Measurements from ENCODE around the gene MXI1. TPM values are rescaled to one million over a fixed set of nuclear protein-coding genes. Genes with fewer than 3 reads are reported as not detected.

Gene MXI1
- total and polyA plus RNA-seq, 2 experiments from 2014 or later, result 5.1 to 8.5 TPM

GRCh38 chr10:110300486-110300986, 93.1 kb downstream of the MXI1 start:
- H3K4me3 Mint-ChIP-seq, result no peak overlapping the region

More at GRCh38 chr10:110300486-110300986, 93.1 kb downstream of the MXI1 start:
- Histone ChIP-seq H3F3A (replicated peaks; ENCODE audit: low read depth) (no peaks in the 10 kb centered on the region), H3K4me1 (ENCODE audit: insufficient read depth) (no peaks in the 10 kb centered on the region; the same call in 1 of the 2 replicates), H3K27ac (ENCODE audit: low read depth) (no peak overlapping the region), H3K4me2 (no peak overlapping the region), H3K4me3 (no peak overlapping the region), H2AFZ (no peak overlapping the region), H3K9me2 (ENCODE audit: insufficient read depth) (no peaks in the 10 kb centered on the region), H3K79me2 (replicated peaks; ENCODE audit: insufficient read depth) (peaks cover 69% of the 10 kb centered on the region), H3K27me3 (ENCODE audit: insufficient read depth) (no peaks in the 10 kb centered on the region), H4K20me1 (replicated peaks; ENCODE audit: insufficient read depth) (peaks cover 34% of the 10 kb centered on the region), H3K36me3 (ENCODE audit: insufficient read depth) (peaks cover 73% of the 10 kb centered on the region)
- no peak for TF ChIP-seq ZNF462 (CRISPR knock-in tag; IDR thresholded peaks at IDR 0.05)
- TF ChIP-seq, protein P1, sequence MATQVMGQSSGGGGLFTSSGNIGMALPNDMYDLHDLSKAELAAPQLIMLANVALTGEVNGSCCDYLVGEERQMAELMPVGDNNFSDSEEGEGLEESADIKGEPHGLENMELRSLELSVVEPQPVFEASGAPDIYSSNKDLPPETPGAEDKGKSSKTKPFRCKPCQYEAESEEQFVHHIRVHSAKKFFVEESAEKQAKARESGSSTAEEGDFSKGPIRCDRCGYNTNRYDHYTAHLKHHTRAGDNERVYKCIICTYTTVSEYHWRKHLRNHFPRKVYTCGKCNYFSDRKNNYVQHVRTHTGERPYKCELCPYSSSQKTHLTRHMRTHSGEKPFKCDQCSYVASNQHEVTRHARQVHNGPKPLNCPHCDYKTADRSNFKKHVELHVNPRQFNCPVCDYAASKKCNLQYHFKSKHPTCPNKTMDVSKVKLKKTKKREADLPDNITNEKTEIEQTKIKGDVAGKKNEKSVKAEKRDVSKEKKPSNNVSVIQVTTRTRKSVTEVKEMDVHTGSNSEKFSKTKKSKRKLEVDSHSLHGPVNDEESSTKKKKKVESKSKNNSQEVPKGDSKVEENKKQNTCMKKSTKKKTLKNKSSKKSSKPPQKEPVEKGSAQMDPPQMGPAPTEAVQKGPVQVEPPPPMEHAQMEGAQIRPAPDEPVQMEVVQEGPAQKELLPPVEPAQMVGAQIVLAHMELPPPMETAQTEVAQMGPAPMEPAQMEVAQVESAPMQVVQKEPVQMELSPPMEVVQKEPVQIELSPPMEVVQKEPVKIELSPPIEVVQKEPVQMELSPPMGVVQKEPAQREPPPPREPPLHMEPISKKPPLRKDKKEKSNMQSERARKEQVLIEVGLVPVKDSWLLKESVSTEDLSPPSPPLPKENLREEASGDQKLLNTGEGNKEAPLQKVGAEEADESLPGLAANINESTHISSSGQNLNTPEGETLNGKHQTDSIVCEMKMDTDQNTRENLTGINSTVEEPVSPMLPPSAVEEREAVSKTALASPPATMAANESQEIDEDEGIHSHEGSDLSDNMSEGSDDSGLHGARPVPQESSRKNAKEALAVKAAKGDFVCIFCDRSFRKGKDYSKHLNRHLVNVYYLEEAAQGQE (IDR thresholded peaks at IDR 0.05; ENCODE audit: unreplicated experiment), result no peak
- no peak for TF ChIP-seq JUNB (IDR thresholded peaks at IDR 0.05; ENCODE audit: unreplicated experiment)
- TF ChIP-seq EZH2phosphoT487 (IDR thresholded peaks at IDR 0.05; ENCODE audit: unreplicated experiment), result no peak
- TF ChIP-seq STAT1 (IDR thresholded peaks at IDR 0.05; ENCODE audit: unreplicated experiment), result no peak
- TF ChIP-seq NANOG (IDR thresholded peaks at IDR 0.05; ENCODE audit: borderline replicate concordance), result no peak
- no peak for TF ChIP-seq ZNF114 (CRISPR knock-in tag; IDR thresholded peaks at IDR 0.05)
- no peak for TF ChIP-seq CREB1 (CRISPR knock-in tag; IDR thresholded peaks at IDR 0.05; ENCODE audit: low read depth)
- no peak for TF ChIP-seq CTCF (conservative IDR thresholded peaks at IDR 0.05; ENCODE audit: low read depth in 2 of 2)
- no peak for TF ChIP-seq ETS1 (IDR thresholded peaks at IDR 0.05)
- TF ChIP-seq POLR2AphosphoS5 (IDR thresholded peaks at IDR 0.05; ENCODE audit: low read depth), result no peak
- no peak for TF ChIP-seq ZNF331 (CRISPR knock-in tag; IDR thresholded peaks at IDR 0.05; ENCODE audit: low read depth)
- TF ChIP-seq EZH2 (IDR thresholded peaks at IDR 0.05; ENCODE audit: low read depth, unreplicated experiment), result no peak
- Mint-ChIP-seq H3K4me1 (peaks cover 15% of the 10 kb centered on the region), H3K36me3 (ENCODE audit: low read depth) (peaks cover 77% of the 10 kb centered on the region), H3K9me3 (no peaks in the 10 kb centered on the region), H3K27ac (no peak overlapping the region), H3K27me3 (ENCODE audit: insufficient read depth, low read depth, poor library complexity) (peaks cover 8% of the 10 kb centered on the region)
- ATAC-seq (no peak), DNase-seq (ENCODE audit: low spot score) (no peak)

All from GM23338 (cell line).